DOHH2 (cell line): ENCODE measurements around the gene FN1.

Experiments used
- H3F3A ChIP-seq: fragments of 200-600 bp; sonication (generic), shearing (Covaris generic); 2 replicates; pipeline ENCODE4 v1.6.0; 2016; ENCODE audit warnings: antibody characterized with exemption, mild to moderate bottlenecking; ENCODE audit not compliant: control insufficient read depth, insufficient read depth
- H3K27ac ChIP-seq: fragments of 200-600 bp; sonication (generic); 2 replicates; pipeline ENCODE4 v1.5.1; 2014; ENCODE audit warnings: low read depth, mild to moderate bottlenecking, low read length, moderate library complexity
- H3K27me3 ChIP-seq: fragments of 200-600 bp; sonication (generic); 2 replicates; pipeline ENCODE4 v1.6.1; 2014; ENCODE audit warnings: mild to moderate bottlenecking, low read length, mixed read lengths; ENCODE audit not compliant: control insufficient read depth
- H3K36me3 ChIP-seq: fragments of 200-600 bp; sonication (generic); 2 replicates; pipeline ENCODE4 v1.6.1; 2014; ENCODE audit warnings: mild to moderate bottlenecking, low read length, moderate library complexity, mixed read lengths; ENCODE audit not compliant: control insufficient read depth
- H3K4me1 ChIP-seq: fragments of 200-600 bp; sonication (generic); 2 replicates; pipeline ENCODE4 v1.6.1; 2014; ENCODE audit warnings: mild to moderate bottlenecking, low read length, mixed read lengths; ENCODE audit not compliant: control insufficient read depth
- H3K4me2 ChIP-seq: fragments of 200-600 bp; sonication (generic); 2 replicates; pipeline ENCODE4 v1.6.0; 2014; ENCODE audit warnings: mild to moderate bottlenecking, low read length, moderate library complexity
- H3K4me3 ChIP-seq: fragments of 200-600 bp; sonication (generic); 2 replicates; pipeline ENCODE4 v1.5.1; 2014; ENCODE audit warnings: mild to moderate bottlenecking, low read length, mixed read lengths
- H3K79me2 ChIP-seq: fragments of 200-600 bp; sonication (generic); 2 replicates; pipeline ENCODE4 v1.6.1; 2014; ENCODE audit warnings: mild to moderate bottlenecking, low read length, mixed read lengths; ENCODE audit not compliant: control insufficient read depth
- H3K9me2 ChIP-seq: fragments of 200-600 bp; sonication (generic); replicated peaks from 2 replicates; pipeline ENCODE4 v1.6.1; 2014; ENCODE audit warnings: mild to moderate bottlenecking, low read length, mixed read lengths; ENCODE audit not compliant: control insufficient read depth
- H3K9me3 ChIP-seq: fragments of 200-600 bp; sonication (generic); 2 replicates; pipeline ENCODE4 v1.6.1; 2014; ENCODE audit warnings: antibody characterized with exemption, low read length, mixed read lengths; ENCODE audit not compliant: control insufficient read depth, insufficient read depth
- H4K20me1 ChIP-seq: fragments of 200-600 bp; sonication (generic); 2 replicates; pipeline ENCODE4 v1.6.0; 2014; ENCODE audit warnings: low read depth, mild to moderate bottlenecking, antibody characterized with exemption, low read length, moderate library complexity; ENCODE audit not compliant: control insufficient read depth, insufficient read depth
- CTCF ChIP-seq: fragments of 200-600 bp; sonication (generic); IDR thresholded peaks from one replicate; pipeline ENCODE4 v1.5.1; 2014; ENCODE audit warnings: antibody characterized with exemption, mild to moderate bottlenecking, low read depth, low read length; ENCODE audit not compliant: poor library complexity, severe bottlenecking
- EZH2phosphoT487 ChIP-seq: fragments of 200-600 bp; sonication (generic); IDR thresholded peaks from 2 replicates; pipeline ENCODE4 v1.6.1; 2017; ENCODE audit warnings: borderline replicate concordance, mild to moderate bottlenecking, antibody characterized with exemption, low read length, moderate library complexity, mixed read lengths

FN1 gene

GRCh38 chr2:215352602-215353001 is 83.3 kb downstream of the FN1 start:
- no peaks in the 10 kb centered on the region for H3K9me2 ChIP-seq
- no peaks in the 10 kb centered on the region for H3K79me2 ChIP-seq
- no peaks in the 10 kb centered on the region for H4K20me1 ChIP-seq
- no peaks in the 10 kb centered on the region for H3K9me3 ChIP-seq
- no peak overlapping the region for H3K4me3 ChIP-seq
- H3K27me3 ChIP-seq: no peaks in the 10 kb centered on the region
- H3F3A ChIP-seq: no peaks in the 10 kb centered on the region; the same call in 1 of the 2 replicates
- peaks cover 66% of the 10 kb centered on the region for H3K36me3 ChIP-seq
- H3K4me2 ChIP-seq: no peak overlapping the region
- no peak overlapping the region for H3K27ac ChIP-seq
- no peak for TF ChIP-seq EZH2phosphoT487
- no peak for TF ChIP-seq CTCF
- H3K4me1 ChIP-seq: no peaks in the 10 kb centered on the region

DNA sequence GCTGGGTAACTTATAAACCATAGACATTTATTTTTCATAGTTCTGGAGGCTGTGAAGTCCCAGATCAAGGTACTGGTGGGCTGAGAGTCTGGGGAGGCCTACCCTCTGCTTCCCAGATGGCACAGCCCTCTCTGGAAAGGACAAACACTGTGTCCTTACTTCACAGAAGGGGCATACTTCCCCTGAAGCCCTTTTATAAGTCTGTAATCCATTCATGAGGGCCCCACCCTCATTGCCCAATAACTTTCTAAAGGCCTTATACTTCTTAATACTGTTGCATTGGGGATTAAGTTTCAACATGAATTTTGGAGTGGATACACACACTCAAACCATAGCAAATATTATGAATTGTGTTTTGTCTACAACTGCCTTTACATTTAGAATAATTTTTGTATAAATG is 88.0 kb downstream of the FN1 start:
- Histone ChIP-seq H3K4me3 (no peak overlapping the region), H3F3A (no peaks in the 10 kb centered on the region; the same call in 1 of the 2 replicates), H3K9me3 (no peaks in the 10 kb centered on the region), H4K20me1 (no peaks in the 10 kb centered on the region), H3K9me2 (no peaks in the 10 kb centered on the region), H3K79me2 (peaks cover under 1% of the 10 kb centered on the region; the same call in 1 of the 2 replicates), H3K36me3 (peaks cover 87% of the 10 kb centered on the region), H3K4me2 (no peak overlapping the region), H3K27me3 (no peaks in the 10 kb centered on the region), H3K4me1 (no peaks in the 10 kb centered on the region), H3K27ac (no peak overlapping the region)
- TF ChIP-seq EZH2phosphoT487 (no peak), CTCF (no peak)

- Histone ChIP-seq H3K4me3 (no peak overlapping the region), H3K79me2 (peaks cover 51% of the 10 kb centered on the region), H3K27me3 (no peaks in the 10 kb centered on the region), H3F3A (no peaks in the 10 kb centered on the region; the same call in 1 of the 2 replicates), H4K20me1 (0 out of 2 replicates have a peak, but pooled peaks cover 4% of the 10 kb centered on the region), H3K4me1 (no peaks in the 10 kb centered on the region), H3K9me3 (no peaks in the 10 kb centered on the region), H3K9me2 (no peaks in the 10 kb centered on the region), H3K36me3 (peaks cover 92% of the 10 kb centered on the region), H3K27ac (no peak overlapping the region), H3K4me2 (no peak overlapping the region)
- TF ChIP-seq EZH2phosphoT487 (no peak), CTCF (no peak)
These were observed 96.8 kb downstream of the FN1 start for GRCh38 chr2:215338883-215339679.
